Stimulated activated naive CD8-positive, alpha-beta T cell treated with anti-CD3 and anti-CD28 coated beads, Interleukin-15, amount 100 ng/mL, for 72 hours (primary cell): Measurements from ENCODE around the gene SOX6.
"Not testable (repeated sequence)": the region's sequence is repeated elsewhere in the genome, so short reads cannot be mapped to it uniquely, and the experiment has no call there.

Source experiments
- ATAC-seq: fragments of 150-1000 bp; cut with Tn5 transposase; 2 replicates; pipeline ENCODE4 v1.10.0; 2021; ENCODE audit warnings: mild to moderate bottlenecking, moderate library complexity
- DNase-seq, 2 donors: peaks; one replicate each; pipeline ENCODE4 v3.0.0; 2021 to 2022
- H3K27ac Mint-ChIP-seq, 2 donors: one replicate each; pipeline ENCODE4 v1.8.0; 2022; ENCODE audit warnings: mild to moderate bottlenecking in 2 of 2, mixed read lengths in 2 of 2, moderate library complexity in 2 of 2
- H3K27me3 Mint-ChIP-seq: one replicate; pipeline ENCODE4 v1.8.0; 2022; ENCODE audit warnings: mixed read lengths
- H3K4me1 Mint-ChIP-seq: one replicate; pipeline ENCODE4 v1.8.0; 2022; ENCODE audit warnings: mild to moderate bottlenecking, mixed read lengths
- H3K4me3 Mint-ChIP-seq, 2 donors: one replicate each; pipeline ENCODE4 v1.8.0; 2022; ENCODE audit warnings: mild to moderate bottlenecking in 2 of 2, mixed read lengths in 2 of 2, moderate library complexity in 1 of 2
- H3K9me3 Mint-ChIP-seq, 2 donors: one replicate each; pipeline ENCODE4 v1.8.0; 2022; ENCODE audit warnings: mixed read lengths in 2 of 2

The SOX6 gene

GRCh38 chr11:16148301-16148931 is 207.9 kb downstream of the SOX6 start:
- no peak for DNase-seq
- Mint-ChIP-seq H3K27ac (no peak overlapping the region), H3K27me3 (no peaks in the 10 kb centered on the region), H3K4me1 (no peaks in the 10 kb centered on the region), H3K4me3 (no peak overlapping the region), H3K9me3 (peaks cover 12% of the 10 kb centered on the region in 2 donors)
- no peak for ATAC-seq

- not testable (repeated sequence) for ATAC-seq, H3K27me3 Mint-ChIP-seq, H3K4me1 Mint-ChIP-seq, DNase-seq, H3K4me3 Mint-ChIP-seq, H3K27ac Mint-ChIP-seq
- H3K9me3 Mint-ChIP-seq, result peaks cover 15 to 18% of the 10 kb centered on the region in 2 donors
Measured at GRCh38 chr11:16146980-16147379, 209.4 kb downstream of the SOX6 start.

- H3K27ac Mint-ChIP-seq, DNase-seq, H3K4me1 Mint-ChIP-seq, ATAC-seq, H3K27me3 Mint-ChIP-seq, H3K4me3 Mint-ChIP-seq: not testable (repeated sequence)
- peaks cover 14 to 22% of the 10 kb centered on the region in 2 donors for H3K9me3 Mint-ChIP-seq
Measured at GRCh38 chr11:16141614-16142013, 214.7 kb downstream of the SOX6 start.

GRCh38 chr11:16141162-16141561 is 215.2 kb downstream of the SOX6 start:
- not testable (repeated sequence) for H3K27me3 Mint-ChIP-seq, ATAC-seq, H3K4me1 Mint-ChIP-seq, H3K27ac Mint-ChIP-seq, DNase-seq, H3K4me3 Mint-ChIP-seq
- H3K9me3 Mint-ChIP-seq, result peaks cover 14 to 22% of the 10 kb centered on the region in 2 donors

GRCh38 chr11:16136792-16137390 is 219.5 kb downstream of the SOX6 start:
- Mint-ChIP-seq H3K4me3 (no peak overlapping the region), H3K4me1 (no peaks in the 10 kb centered on the region), H3K27me3 (no peaks in the 10 kb centered on the region), H3K9me3 (peaks cover 0 to 7% of the 10 kb centered on the region in 2 donors), H3K27ac (no peak overlapping the region)
- DNase-seq, result no peak
- ATAC-seq, result no peak

- no peak overlapping the region for H3K27ac Mint-ChIP-seq
- H3K27me3 Mint-ChIP-seq, result no peaks in the 10 kb centered on the region
- H3K9me3 Mint-ChIP-seq, result peaks cover 0 to 1% of the 10 kb centered on the region in 2 donors
- H3K4me1 Mint-ChIP-seq, result no peaks in the 10 kb centered on the region
- H3K4me3 Mint-ChIP-seq, result no peak overlapping the region
- ATAC-seq, result no peak
- DNase-seq, result no peak
Measured at GRCh38 chr11:16133867-16134266, 222.5 kb downstream of the SOX6 start.

GRCh38 chr11:16127732-16128131 is 228.6 kb downstream of the SOX6 start:
- Mint-ChIP-seq H3K9me3 (peaks cover 0 to 13% of the 10 kb centered on the region in 2 donors), H3K4me1 (no peaks in the 10 kb centered on the region), H3K27ac (no peak overlapping the region), H3K4me3 (no peak overlapping the region), H3K27me3 (no peaks in the 10 kb centered on the region)
- no peak for DNase-seq
- no peak for ATAC-seq

- Mint-ChIP-seq H3K27ac (no peak overlapping the region), H3K9me3 (peaks cover 0 to 13% of the 10 kb centered on the region in 2 donors), H3K4me3 (no peak overlapping the region), H3K4me1 (no peaks in the 10 kb centered on the region), H3K27me3 (no peaks in the 10 kb centered on the region)
- no peak for DNase-seq
- ATAC-seq, result no peak
Measured at GRCh38 chr11:16126362-16126761, 230.0 kb downstream of the SOX6 start.

GRCh38 chr11:16125796-16126195 is 230.6 kb downstream of the SOX6 start:
- Mint-ChIP-seq H3K4me1 (no peaks in the 10 kb centered on the region), H3K4me3 (no peak overlapping the region), H3K27me3 (no peaks in the 10 kb centered on the region), H3K9me3 (peaks cover 0 to 13% of the 10 kb centered on the region in 2 donors), H3K27ac (no peak overlapping the region)
- ATAC-seq, result no peak
- no peak for DNase-seq

GRCh38 chr11:16124390-16124789 is 232.0 kb downstream of the SOX6 start:
- peaks cover 0 to 13% of the 10 kb centered on the region in 2 donors for H3K9me3 Mint-ChIP-seq
- ATAC-seq (no peak), DNase-seq (no peak)
- no peak overlapping the region for H3K4me3 Mint-ChIP-seq
- no peaks in the 10 kb centered on the region for H3K4me1 Mint-ChIP-seq
- no peak overlapping the region for H3K27ac Mint-ChIP-seq
- H3K27me3 Mint-ChIP-seq, result no peaks in the 10 kb centered on the region

GRCh38 chr11:16121853-16122252 is 234.5 kb downstream of the SOX6 start:
- H3K9me3 Mint-ChIP-seq, result peaks cover 0 to 13% of the 10 kb centered on the region in 2 donors
- H3K27ac Mint-ChIP-seq, result no peak overlapping the region
- no peaks in the 10 kb centered on the region for H3K4me1 Mint-ChIP-seq
- no peaks in the 10 kb centered on the region for H3K27me3 Mint-ChIP-seq
- DNase-seq (no peak), ATAC-seq (no peak)
- no peak overlapping the region for H3K4me3 Mint-ChIP-seq

- no peak for ATAC-seq
- no peaks in the 10 kb centered on the region for H3K27me3 Mint-ChIP-seq
- no peak for DNase-seq
Measured at GRCh38 chr11:16120008-16120407, 236.3 kb downstream of the SOX6 start.

GRCh38 chr11:16117989-16118756 is 238.2 kb downstream of the SOX6 start:
- Mint-ChIP-seq H3K4me1 (no peaks in the 10 kb centered on the region), H3K27ac (no peak overlapping the region), H3K4me3 (no peak overlapping the region), H3K9me3 (no peaks in the 10 kb centered on the region), H3K27me3 (no peaks in the 10 kb centered on the region)
- ATAC-seq (no peak), DNase-seq (no peak)

More at GRCh38 chr11:16120008-16120407, 236.3 kb downstream of the SOX6 start:
- Mint-ChIP-seq H3K27ac (no peak overlapping the region), H3K4me1 (no peaks in the 10 kb centered on the region), H3K9me3 (peaks cover 0 to 7% of the 10 kb centered on the region in 2 donors), H3K4me3 (no peak overlapping the region)

GRCh38 chr11:16114978-16115871 is 241.1 kb downstream of the SOX6 start:
- Mint-ChIP-seq H3K4me3 (no peak overlapping the region), H3K27me3 (no peaks in the 10 kb centered on the region), H3K27ac (no peak overlapping the region), H3K9me3 (no peaks in the 10 kb centered on the region), H3K4me1 (no peaks in the 10 kb centered on the region)
- DNase-seq (no peak), ATAC-seq (no peak)

- ATAC-seq, result no peak
Measured at GRCh38 chr11:16114431-16114830, 241.9 kb downstream of the SOX6 start.

More at GRCh38 chr11:16114431-16114830, 241.9 kb downstream of the SOX6 start:
- Mint-ChIP-seq H3K4me1 (no peaks in the 10 kb centered on the region), H3K27ac (no peak overlapping the region), H3K9me3 (no peaks in the 10 kb centered on the region), H3K27me3 (no peaks in the 10 kb centered on the region), H3K4me3 (no peak overlapping the region)
- DNase-seq, result no peak
